Keratinocyte (primary cell): Measurements from ENCODE around the gene ATG10. TPM values are rescaled to one million over a fixed set of nuclear protein-coding genes. Genes with fewer than 3 reads are reported as not detected.

ENCODE experiments used
- DNase-seq: peaks from one replicate; pipeline ENCODE4 v3.0.0-alpha.2; 2011; ENCODE audit warnings: low read depth, missing footprints, low spot score
- FAIRE-seq: peaks from 2 replicates; lab custom pipeline; 2011; peaks lifted over from hg19 to GRCh38; lab: Jason Lieb, UNC
- H2AFZ ChIP-seq: 2 replicates; pipeline ENCODE4 v1.6.0; 2012; ENCODE audit warnings: low read length, control low read depth, inconsistent platforms; ENCODE audit not compliant: control insufficient read depth
- H3K27ac ChIP-seq: 2 replicates; pipeline ENCODE4 v1.5.1; 2011; ENCODE audit warnings: low read length; ENCODE audit not compliant: control insufficient read depth, insufficient read depth
- H3K27me3 ChIP-seq: 3 replicates; pipeline ENCODE4 v1.6.0; 2011; ENCODE audit warnings: low read length; ENCODE audit not compliant: control insufficient read depth, insufficient read depth; ENCODE audit errors: extremely low read depth
- H3K36me3 ChIP-seq, 2 experiments: 2 replicates in 1 of 2; 3 replicates in 1 of 2; pipeline ENCODE4 v1.5.1; 2011; ENCODE audit warnings: low read length in 2 of 2, mild to moderate bottlenecking in 1 of 2; ENCODE audit not compliant: control insufficient read depth in 2 of 2, insufficient read depth in 2 of 2; ENCODE audit errors: extremely low read depth in 1 of 2
- H3K4me1 ChIP-seq: 3 replicates; pipeline ENCODE4 v1.5.1; 2011; ENCODE audit warnings: low read length; ENCODE audit not compliant: control insufficient read depth, insufficient read depth; ENCODE audit errors: extremely low read depth
- H3K4me2 ChIP-seq: 3 replicates; pipeline ENCODE4 v1.6.0; 2011; ENCODE audit warnings: low read depth, low read length; ENCODE audit not compliant: control insufficient read depth, insufficient read depth; ENCODE audit errors: extremely low read depth
- H3K4me3 ChIP-seq, 3 experiments: fragments of 200-600 bp in 1 of 3; sonication (generic) in 1 of 3; 2 replicates in 2 of 3; 3 replicates in 1 of 3; pipeline ENCODE4 v1.5.1; 2011 to 2016; ENCODE audit warnings: low read length in 3 of 3, mild to moderate bottlenecking in 3 of 3, control low read depth in 2 of 3, inconsistent platforms in 1 of 3, low read depth in 1 of 3, mixed read lengths in 1 of 3, mixed run types in 1 of 3, moderate library complexity in 1 of 3; ENCODE audit not compliant: control insufficient read depth in 2 of 3, insufficient read depth in 2 of 3; ENCODE audit errors: extremely low read depth in 1 of 3
- H3K79me2 ChIP-seq: 2 replicates; pipeline ENCODE4 v1.6.0; 2012; ENCODE audit warnings: low read length; ENCODE audit not compliant: control insufficient read depth, insufficient read depth
- H3K9ac ChIP-seq: 3 replicates; pipeline ENCODE4 v1.6.0; 2011; ENCODE audit warnings: low read length; ENCODE audit not compliant: control insufficient read depth, insufficient read depth; ENCODE audit errors: extremely low read depth
- H3K9me1 ChIP-seq: 3 replicates; pipeline ENCODE4 v1.6.0; 2011; ENCODE audit warnings: low read length; ENCODE audit not compliant: control insufficient read depth, insufficient read depth; ENCODE audit errors: extremely low read depth
- H3K9me3 ChIP-seq: 2 replicates; pipeline ENCODE4 v1.5.1; 2012; ENCODE audit warnings: low read depth, low read length; ENCODE audit not compliant: control insufficient read depth
- H4K20me1 ChIP-seq: 3 replicates; pipeline ENCODE4 v1.6.0; 2011; ENCODE audit warnings: low read length; ENCODE audit not compliant: control insufficient read depth, insufficient read depth; ENCODE audit errors: extremely low read depth
- CTCF ChIP-seq, 3 experiments: IDR thresholded peaks in 1 of 3; conservative IDR thresholded peaks in 1 of 3; optimal IDR thresholded peaks in 1 of 3; 2 replicates in 2 of 3; 3 replicates in 1 of 3; pipeline versions ENCODE3 to v1.5.1; 2011; ENCODE audit warnings: low read length in 3 of 3, mild to moderate bottlenecking in 3 of 3, moderate library complexity in 2 of 3, control low read depth in 1 of 3, inconsistent platforms in 1 of 3; ENCODE audit not compliant: insufficient read depth in 2 of 3; ENCODE audit errors: extremely low read depth in 1 of 3
- EZH2 ChIP-seq: IDR thresholded peaks from one replicate; pipeline ENCODE4 v1.6.1; 2012; ENCODE audit warnings: inconsistent platforms, mild to moderate bottlenecking, low read length, moderate library complexity
- dilution Hi-C: fragments of 300-500 bp; cut with MboI; formaldehyde crosslinking; loops from one replicate; pipeline ENCODE4 v1.7.0; 2020; ENCODE audit warnings: low sequenced_read_pairs; ENCODE audit not compliant: extremely low pct_ligation_motif_present
- polyA plus RNA-seq, 5 experiments: library from polyadenylated mRNA; depleted of rRNA in 3 of 5; stranded (reverse) in 3 of 5; stranded (forward) in 1 of 5; unstranded in 1 of 5; fragments of >200 nt; gene quantifications; 1 replicate in 1 of 5; 2 replicates in 3 of 5; 3 replicates in 1 of 5; pipeline versions ENCODE4 v1.2.1 to v1.2.3, GENCODE V29; 2011 to 2012; ENCODE audit warnings: missing spikeins in 2 of 5, low read depth in 1 of 5, low replicate concordance in 1 of 5

The ATG10 gene
- polyA plus RNA-seq, 1 donor (not counting 4 experiments of a cell fraction or from before 2014, with no cell fraction given), result 5.4 TPM

GRCh38 chr5:82185851-82186250 lies 214.0 kb downstream of the ATG10 start:
- H3K27me3 ChIP-seq, result no peaks in the 10 kb centered on the region
- no peaks in the 10 kb centered on the region for H3K79me2 ChIP-seq
- FAIRE-seq, result no peak
- dilution Hi-C loops, result no loop called here
- H3K4me2 ChIP-seq, result no peak overlapping the region
- no peak overlapping the region for H3K27ac ChIP-seq
- no peaks in the 10 kb centered on the region for H4K20me1 ChIP-seq
- peaks cover 10% of the 10 kb centered on the region for H3K4me1 ChIP-seq
- no peak overlapping the region for H2AFZ ChIP-seq
- H3K9me3 ChIP-seq, result no peaks in the 10 kb centered on the region
- no peak overlapping the region for H3K4me3 ChIP-seq
- no peak for DNase-seq
- TF ChIP-seq CTCF (optimal IDR thresholded peaks at IDR 0.05 in 1 of 3, IDR thresholded peaks at IDR 0.05 in 1 of 3, conservative IDR thresholded peaks at IDR 0.05 in 1 of 3; ENCODE audit: extremely low read depth in 1 of 3, insufficient read depth in 2 of 3, low read length in 3 of 3), result no peak
- no peak for TF ChIP-seq EZH2
- H3K9me1 ChIP-seq, result no peaks in the 10 kb centered on the region
- H3K36me3 ChIP-seq, result no peaks in the 10 kb centered on the region
- H3K9ac ChIP-seq, result no peak overlapping the region

DNA sequence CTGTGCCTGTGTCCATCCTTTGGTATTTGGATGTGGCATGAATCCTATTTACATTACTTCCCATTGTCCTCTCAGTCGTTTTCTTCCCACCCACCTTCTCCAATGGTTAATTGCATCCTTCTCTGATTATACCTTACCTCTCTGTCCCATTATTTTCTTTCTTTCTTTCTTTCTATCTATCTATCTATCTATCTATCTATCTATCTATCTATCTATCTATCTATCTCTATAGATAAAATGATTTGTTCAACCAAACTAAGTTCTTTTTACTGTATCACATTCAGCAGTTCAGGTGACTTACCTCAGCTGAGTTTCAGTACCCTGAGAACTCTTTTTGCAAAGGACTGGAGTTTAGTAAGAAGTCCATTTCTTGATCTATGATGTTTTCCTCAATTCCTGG lies 225.7 kb downstream of the ATG10 start:
- no peak overlapping the region for H3K27ac ChIP-seq
- no peaks in the 10 kb centered on the region for H3K9me1 ChIP-seq
- H3K4me1 ChIP-seq, result no peaks in the 10 kb centered on the region
- no peaks in the 10 kb centered on the region for H4K20me1 ChIP-seq
- H3K4me2 ChIP-seq, result no peak overlapping the region
- no peak overlapping the region for H3K9ac ChIP-seq
- no peak overlapping the region for H2AFZ ChIP-seq
- DNase-seq (no peak), FAIRE-seq (no peak)
- no peaks in the 10 kb centered on the region for H3K36me3 ChIP-seq
- no peak overlapping the region for H3K4me3 ChIP-seq
- H3K9me3 ChIP-seq, result no peaks in the 10 kb centered on the region
- TF ChIP-seq CTCF (optimal IDR thresholded peaks at IDR 0.05 in 1 of 3, IDR thresholded peaks at IDR 0.05 in 1 of 3, conservative IDR thresholded peaks at IDR 0.05 in 1 of 3; ENCODE audit: extremely low read depth in 1 of 3, insufficient read depth in 2 of 3, low read length in 3 of 3), result no peak
- no peak for TF ChIP-seq EZH2
- dilution Hi-C loops, result no loop called here
- no peaks in the 10 kb centered on the region for H3K27me3 ChIP-seq
- no peaks in the 10 kb centered on the region for H3K79me2 ChIP-seq
